Suprapubic skin (tissue), 4 donors: ENCODE measurements around the gene ZNF608.

ENCODE experiments used
- EP300 ChIP-seq: sonication (generic); formaldehyde crosslinking; IDR thresholded peaks from one replicate; pipeline ENCODE4 v1.6.1; 2017; ENCODE audit warnings: antibody characterized with exemption
- POLR2A ChIP-seq, 2 donors: fragments of 450-650 bp; IDR thresholded peaks; one replicate each; pipeline ENCODE4 v1.6.1; 2017; ENCODE audit warnings: antibody characterized with exemption in 2 of 2, mild to moderate bottlenecking in 2 of 2, moderate library complexity in 2 of 2
- POLR2AphosphoS5 ChIP-seq, 3 donors: sonication (generic); formaldehyde crosslinking; IDR thresholded peaks; one replicate each; pipeline ENCODE4 v1.6.1; 2017; ENCODE audit warnings: antibody characterized with exemption in 3 of 3
- TF ChIP-seq, protein P1 (sequence below), 2 donors: fragments of 200-600 bp in 1 of 2; fragments of 450-650 bp in 1 of 2; sonication (generic) in 1 of 2; IDR thresholded peaks; one replicate each; pipeline ENCODE4 v1.5.1; 2016 to 2019; ENCODE audit warnings: antibody characterized with exemption in 2 of 2, mild to moderate bottlenecking in 1 of 2, moderate library complexity in 1 of 2

DNA sequence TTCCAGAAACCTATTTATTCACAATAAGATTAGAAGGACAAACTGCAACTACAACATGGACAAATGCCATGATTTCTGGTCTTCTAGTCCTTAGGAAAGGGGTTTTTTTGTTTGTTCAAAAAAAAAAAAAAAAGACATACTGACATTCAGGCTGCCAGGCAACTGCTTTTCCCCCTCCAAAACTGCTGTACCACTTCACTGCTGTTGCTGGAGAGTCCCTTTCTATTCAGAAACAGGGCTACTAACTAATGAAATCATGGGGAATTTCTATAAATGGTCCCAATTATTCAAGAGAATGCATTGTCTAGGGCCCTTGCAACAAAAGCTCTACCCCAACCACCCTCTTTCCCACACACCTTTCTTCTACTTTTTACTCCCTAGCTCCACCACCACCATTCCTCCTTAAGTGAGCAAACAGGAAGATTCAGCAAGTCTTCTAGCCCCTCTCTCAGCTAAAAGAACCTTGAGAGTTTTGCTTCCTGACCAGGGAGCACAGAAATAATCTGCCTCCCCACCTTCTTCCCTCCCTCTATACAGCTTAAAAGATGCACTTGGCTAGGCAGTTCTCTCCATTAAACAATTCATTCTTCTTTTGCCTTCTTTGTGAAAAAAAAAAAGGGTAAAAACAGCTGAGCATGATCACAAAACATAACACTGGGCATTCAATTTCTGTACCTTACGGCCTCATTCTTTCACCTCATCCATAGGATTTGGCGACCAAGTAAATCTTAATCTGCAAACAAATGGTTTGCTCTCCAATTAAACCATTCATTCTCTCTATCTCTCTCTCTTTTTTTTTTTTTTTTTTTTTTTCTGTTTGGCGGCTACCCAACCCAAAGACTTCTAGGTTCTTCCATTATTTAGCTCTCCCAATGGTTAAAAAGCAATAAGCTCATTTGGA lies 13.8 kb downstream of the ZNF608 start:
- TF ChIP-seq, protein P1, sequence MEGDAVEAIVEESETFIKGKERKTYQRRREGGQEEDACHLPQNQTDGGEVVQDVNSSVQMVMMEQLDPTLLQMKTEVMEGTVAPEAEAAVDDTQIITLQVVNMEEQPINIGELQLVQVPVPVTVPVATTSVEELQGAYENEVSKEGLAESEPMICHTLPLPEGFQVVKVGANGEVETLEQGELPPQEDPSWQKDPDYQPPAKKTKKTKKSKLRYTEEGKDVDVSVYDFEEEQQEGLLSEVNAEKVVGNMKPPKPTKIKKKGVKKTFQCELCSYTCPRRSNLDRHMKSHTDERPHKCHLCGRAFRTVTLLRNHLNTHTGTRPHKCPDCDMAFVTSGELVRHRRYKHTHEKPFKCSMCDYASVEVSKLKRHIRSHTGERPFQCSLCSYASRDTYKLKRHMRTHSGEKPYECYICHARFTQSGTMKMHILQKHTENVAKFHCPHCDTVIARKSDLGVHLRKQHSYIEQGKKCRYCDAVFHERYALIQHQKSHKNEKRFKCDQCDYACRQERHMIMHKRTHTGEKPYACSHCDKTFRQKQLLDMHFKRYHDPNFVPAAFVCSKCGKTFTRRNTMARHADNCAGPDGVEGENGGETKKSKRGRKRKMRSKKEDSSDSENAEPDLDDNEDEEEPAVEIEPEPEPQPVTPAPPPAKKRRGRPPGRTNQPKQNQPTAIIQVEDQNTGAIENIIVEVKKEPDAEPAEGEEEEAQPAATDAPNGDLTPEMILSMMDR (IDR thresholded peaks at IDR 0.05): no peak
- TF ChIP-seq POLR2AphosphoS5 (IDR thresholded peaks at IDR 0.05): no peak
- no peak for TF ChIP-seq EP300
- TF ChIP-seq POLR2A (IDR thresholded peaks at IDR 0.05): no peak
